Activated CD4-positive, CD25-positive, alpha-beta regulatory T cell (primary cell): ENCODE measurements around the gene SHBG.
"Not testable (repeated sequence)": the region's sequence is repeated elsewhere in the genome, so short reads cannot be mapped to it uniquely, and the experiment has no call there.

Experiments
- DNase-seq, 4 experiments: peaks; one replicate each; lab custom pipeline; 2025; lab: John Stamatoyannopoulos, UW

The SHBG gene

DNA sequence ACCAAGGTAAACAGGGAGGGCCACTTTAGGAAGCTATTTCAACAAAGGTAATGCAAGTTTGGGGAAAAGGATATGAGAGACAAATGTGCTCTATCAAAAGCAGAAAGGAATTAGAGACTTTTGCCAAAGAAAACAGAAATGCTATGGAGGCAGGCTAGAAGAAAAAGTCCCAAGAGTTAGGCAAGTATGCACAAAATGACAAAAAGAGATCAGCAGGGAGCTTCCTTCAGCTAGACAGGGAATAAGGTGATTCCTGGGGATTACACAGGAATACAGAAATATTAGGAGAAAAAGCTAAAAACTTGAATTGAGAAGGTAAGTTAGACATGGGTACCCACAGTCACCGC lies 17.7 kb upstream of the SHBG start:
- no peak for DNase-seq

DNA sequence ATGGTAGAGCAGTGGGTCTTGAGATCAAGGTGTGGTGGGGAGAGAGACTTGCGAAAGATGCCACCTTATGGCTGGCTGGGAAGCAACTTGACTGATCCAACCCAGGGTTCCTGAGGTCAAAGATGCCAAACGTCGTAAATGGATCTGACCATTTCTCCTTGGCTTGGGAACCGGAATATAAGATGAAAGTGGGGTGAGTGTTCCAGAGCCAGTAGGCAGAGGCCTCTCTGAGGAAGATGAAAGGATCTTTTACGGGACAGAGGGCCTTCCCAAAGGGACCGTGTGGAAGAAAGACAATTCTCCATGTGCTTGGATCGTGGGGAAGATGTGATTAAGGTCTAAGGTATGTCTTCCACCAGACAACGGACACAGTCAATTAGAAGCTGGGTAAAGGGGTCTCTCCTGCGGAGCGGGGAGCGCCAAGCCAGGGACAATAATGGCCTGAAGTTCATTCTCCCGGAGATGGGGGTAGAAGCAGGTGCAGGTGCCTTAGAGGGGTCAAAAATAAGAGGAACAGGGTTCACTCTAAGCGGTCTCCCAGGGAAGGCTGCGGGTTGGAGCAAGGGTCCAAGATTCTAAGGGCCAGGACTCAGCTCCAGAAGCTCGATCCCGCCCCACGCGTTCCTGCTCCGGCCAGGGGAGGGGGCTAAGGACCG lies 16.0 kb upstream of the SHBG start:
- no peak for DNase-seq

DNA sequence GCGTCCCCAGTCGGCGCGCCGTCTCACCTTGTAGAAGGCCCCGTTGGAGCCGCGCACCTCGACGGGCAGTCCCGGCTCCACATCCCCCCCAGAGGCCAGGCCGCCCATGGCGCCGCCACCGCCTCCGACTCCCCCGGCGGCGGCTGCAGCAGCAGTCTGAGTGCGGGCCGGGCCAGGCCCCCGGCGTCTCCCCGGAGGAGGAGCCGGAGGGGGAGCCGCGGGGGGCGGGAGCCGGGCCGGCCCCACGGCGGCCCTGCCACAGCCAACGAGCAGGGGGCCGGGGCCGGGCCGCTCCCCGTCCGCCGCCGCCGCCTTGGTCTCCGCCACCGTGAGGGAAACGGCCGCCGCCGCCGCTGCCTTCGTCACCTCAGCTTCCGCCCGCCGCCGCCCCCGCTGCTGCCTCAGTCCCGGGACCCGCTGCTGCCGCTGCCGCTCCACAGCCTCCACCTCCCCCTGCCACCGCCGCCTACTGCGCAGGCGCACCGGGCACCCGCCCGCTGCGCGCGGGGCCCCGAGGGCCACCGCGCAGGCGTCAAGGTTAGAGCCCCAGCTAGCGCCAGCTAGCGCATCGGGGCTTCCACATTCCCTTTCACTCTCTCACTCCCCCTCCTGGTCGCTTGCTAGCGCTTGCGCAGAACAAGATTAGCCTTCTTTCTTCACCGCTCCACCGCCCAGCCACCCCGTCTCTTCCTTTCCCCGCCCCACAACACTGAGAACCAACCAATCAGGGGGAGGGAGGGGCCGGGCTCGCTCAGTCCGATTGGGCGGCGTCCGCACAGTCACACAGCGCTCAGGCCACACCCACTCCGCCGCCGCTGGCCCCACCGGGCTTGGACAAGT lies 15.3 kb upstream of the SHBG start, which contains the start of gene FXR2:
TSS of gene FXR2 (minus strand) at position 473 of the 840 bp plus-strand sequence. CDS start at position 108, 365 bp downstream.
- DNase-seq, result peak; percentile 96 to 99 (median 98)

DNA sequence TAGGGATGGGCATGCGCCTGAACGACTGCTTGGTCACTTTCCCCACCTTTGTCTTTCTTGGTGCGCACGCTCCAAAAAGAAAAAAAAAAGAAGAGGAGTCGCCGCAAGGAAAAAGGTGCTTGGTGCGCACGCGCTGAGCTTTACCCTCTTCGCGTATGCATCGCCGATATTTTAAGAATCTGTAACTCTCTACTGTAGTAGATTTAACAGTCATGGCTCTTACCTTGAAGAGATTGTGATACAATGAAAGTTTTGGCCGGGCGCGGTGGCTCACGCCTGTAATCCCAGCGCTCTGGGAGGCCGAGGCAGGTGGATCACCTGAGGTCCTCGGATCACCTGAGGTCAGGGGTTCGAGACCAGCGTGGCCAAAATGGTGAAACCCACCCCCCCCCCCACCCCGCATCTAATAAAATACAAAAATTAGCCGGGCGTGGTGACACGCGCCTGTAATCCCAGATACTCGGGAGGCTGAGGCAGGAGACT lies 14.6 kb upstream of the SHBG start:
- DNase-seq, result no peak

DNA sequence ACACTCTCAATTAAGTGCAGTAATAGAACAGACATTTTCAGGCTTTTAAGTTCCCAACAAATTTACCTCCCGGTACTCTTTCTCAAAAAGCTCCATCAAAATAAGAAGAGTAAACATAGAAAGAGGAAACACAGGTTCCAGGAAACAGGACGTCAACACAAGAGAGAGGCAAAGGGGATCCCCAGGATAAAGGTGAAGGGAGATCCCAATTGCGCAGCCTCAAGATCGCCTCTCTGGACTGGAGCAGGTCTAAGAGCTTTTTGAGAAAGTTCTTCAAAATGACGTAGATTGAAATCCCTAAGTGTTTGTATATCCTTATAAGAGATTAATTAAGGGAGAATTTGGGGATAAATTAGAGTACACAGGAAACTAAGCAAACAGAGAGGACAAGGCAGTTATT lies 11.3 kb upstream of the SHBG start:
- DNase-seq, result no peak

DNA sequence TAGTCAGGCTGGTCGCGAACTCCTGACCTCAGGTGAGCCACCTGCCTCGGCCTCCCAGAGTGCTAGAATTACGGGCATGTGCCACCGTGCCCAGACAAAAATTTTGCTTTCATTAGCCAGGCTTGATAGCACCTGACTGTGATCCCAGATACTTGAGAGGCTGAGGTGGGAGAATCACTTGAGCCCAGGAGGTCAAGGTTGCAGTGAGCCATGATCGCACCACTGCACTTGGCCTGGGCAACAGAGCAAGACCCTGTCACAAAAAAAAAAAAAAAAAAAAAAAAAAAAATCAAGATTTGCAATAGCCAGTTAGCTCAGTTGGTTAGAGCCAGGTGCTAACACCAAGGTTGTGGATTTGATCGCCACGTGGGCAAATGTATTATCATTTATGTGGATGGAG lies 9.1 kb upstream of the SHBG start:
- DNase-seq, result no peak

DNA sequence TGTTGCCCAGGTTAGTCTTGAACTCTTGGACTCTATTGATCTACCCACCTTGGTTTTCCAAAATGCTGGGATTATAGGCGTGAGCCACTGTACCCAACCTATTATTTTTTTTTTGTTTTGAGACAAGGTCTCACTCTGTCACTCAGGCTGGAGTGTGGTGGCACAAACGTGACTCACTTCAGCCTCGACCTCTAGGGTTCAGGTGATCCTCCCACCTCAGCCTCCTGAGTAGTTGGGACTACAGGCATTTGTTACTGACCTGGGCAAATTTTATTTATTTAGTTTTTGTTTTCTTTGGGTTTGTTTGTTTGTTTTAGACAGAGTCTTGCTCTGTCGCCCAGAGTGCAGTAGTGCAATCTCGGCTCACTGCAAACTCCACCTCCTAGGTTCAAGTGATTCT lies 6.3 kb upstream of the SHBG start:
- DNase-seq, result no peak

DNA sequence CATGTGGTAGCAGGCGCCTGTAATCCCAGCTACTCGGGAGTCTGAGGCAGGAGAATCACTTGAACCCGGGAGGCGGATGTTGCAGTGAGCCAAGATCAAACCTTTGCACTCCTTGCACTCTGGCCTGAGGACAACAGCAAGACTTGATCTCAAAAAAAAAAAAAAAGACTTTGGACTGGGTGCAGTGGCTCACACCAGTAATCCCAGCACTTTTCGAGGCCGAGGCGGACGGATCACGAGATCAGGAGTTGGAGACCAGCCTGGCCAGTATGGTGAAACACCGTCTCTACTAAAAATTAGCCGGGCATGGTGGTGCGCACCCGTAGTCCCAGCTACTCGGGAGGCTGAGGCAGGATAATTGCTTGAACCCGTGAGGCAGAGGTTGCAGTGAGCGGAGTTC lies 4.2 kb upstream of the SHBG start:
- DNase-seq, result not testable (repeated sequence)

DNA sequence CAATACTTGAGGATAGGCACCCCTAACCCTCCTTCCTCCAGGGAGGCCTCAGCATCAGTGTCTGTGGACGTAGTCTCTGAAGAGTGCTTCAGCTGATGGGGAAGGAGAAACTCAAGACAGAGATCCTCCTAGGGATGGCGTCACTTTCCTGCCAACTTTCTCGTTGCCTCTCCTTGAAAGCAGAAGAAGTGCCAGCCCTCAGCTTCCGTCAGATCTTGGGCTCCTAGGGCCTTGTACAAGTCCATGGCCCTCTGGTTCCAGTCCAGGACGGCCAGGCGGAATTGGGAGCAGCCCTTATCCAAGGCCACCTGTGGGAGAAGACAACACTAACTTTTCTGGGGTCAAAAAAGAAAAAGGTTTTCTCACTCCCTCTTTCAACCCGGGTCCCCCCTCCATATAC lies 3.6 kb upstream of the SHBG start:
- DNase-seq, result no peak

DNA sequence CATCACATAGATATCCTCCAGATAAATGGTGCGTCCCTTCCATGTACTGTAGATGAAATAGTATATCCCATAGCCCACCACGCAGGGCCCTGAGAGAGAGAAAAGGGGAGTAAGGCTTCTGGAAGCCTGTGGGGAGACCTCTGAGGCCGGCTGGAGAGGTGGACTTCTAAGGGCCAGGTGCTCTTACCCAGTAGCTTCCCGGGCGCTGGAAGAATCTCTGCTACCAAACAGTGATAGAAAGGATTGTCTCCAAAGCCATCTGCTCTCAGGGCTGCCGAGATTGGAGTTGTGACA lies 3.0 kb upstream of the SHBG start:
- no peak for DNase-seq

DNA sequence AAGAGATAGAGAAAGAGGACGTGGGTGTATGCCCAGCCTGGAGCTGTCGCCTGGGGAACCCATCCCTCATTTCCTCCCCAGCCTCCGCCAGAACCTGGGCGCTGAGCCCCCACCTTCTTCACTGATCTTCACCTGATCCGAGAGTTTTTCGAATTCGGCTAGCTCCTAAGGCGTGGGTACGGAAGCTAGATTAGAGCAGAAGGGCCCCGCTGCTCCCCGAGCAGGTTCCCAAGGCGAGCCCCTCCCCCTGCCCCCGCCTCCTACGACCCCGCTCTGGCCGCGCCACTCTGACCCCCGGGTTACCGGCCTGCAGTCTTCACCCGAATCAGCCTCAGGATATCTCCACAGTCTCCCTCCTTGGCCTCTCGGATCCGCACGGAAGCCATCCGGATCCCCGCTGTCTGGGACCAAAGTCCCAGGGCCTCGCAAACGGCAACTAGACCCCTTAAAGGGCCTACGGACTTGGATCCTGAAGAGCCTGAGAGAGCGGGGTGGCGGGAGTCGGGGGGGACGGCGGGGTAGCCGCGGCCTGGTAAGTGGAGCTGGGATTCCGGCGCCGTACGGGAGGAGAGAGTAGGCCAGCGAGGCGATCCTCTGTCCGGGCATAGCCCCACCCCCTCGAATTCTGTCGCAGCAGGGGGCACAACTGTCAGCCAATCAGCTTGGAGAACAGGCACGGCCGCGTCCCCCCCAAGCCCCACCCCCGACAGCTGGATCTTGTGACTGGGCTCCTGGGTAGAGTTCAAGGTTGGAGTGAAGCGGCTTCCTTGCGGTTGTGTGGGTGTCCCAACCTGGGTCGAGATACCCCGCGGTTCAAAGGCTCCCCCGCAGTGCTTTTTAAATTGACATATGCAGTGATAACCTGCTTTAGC lies 2.4 kb upstream of the SHBG start, which contains the start of gene SAT2:
TSS of gene SAT2 (minus strand) at position 572 of the 872 bp plus-strand sequence. CDS start at position 386, 186 bp downstream.
- peak; percentile 59 to 80 (median 68) for DNase-seq

DNA sequence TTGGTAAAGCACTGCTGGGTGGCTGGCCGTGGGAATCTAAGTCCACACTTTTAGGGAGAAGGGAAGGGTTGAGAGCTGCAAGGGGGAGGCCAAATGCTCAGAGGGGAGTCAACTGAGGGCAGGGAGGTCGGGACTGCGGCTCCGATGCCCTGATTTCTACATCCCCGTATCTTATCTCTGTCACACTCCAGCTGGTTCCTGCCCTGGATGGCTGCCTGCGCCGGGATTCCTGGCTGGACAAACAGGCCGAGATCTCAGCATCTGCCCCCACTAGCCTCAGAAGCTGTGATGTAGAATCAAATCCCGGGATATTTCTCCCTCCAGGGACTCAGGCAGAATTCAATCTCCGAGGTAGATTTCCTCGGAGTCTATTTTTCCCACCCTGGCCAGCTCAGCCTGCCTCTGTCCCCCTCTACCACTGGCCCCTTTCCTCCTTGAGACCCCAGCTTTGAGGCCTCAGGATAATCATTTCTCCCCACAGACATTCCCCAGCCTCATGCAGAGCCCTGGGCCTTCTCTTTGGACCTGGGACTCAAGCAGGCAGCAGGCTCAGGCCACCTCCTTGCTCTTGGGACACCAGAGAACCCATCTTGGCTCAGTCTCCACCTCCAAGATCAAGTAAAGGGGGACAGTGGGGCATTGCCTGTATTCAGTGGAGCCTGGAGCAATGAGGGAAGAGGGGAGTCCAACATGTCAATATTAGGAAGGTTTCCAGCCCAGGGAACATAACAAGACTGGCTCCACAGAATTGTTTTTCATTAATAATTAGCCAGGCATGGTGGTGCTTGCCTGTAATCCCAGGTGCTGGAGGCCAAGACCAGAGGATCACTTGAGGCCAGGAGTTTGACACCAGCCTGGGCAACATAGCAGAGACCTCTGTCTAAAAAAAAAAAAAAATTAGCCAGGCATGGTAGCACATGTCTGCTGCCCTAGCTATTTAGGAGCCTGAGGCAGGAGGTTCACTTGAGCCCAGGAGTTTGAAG lies 1.8 kb downstream of the SHBG start:
- no peak for DNase-seq

DNA sequence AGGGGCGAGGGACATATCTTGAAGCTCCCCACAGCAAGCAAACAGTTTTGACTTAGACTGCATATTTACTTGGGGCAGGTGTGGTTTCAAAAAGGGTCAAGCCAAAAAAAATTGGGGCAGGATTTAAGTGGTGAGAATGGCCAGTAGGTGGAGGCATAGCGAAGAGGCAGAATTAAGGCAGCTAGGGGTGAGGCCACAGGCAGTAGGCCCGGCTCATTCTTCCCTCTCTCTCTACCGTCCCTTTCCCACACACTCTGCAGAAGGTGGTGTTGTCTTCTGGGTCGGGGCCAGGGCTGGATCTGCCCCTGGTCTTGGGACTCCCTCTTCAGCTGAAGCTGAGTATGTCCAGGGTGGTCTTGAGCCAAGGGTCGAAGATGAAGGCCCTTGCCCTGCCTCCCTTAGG lies 2.6 kb downstream of the SHBG start:
- no peak for DNase-seq

DNA sequence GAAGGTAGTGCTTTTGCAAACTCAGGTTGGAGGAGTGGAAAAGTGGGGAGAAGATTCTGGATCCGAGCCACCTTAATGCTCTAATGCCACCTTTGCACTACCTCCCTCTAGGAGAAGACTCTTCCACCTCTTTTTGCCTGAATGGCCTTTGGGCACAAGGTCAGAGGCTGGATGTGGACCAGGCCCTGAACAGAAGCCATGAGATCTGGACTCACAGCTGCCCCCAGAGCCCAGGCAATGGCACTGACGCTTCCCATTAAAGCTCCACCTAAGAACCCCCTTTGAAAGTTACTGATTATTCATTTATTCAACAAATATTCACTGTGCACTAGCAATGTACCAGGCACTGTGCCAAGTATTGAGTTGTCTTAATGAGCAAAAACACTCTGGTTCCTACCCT lies 3.2 kb downstream of the SHBG start:
- DNase-seq, result no peak

DNA sequence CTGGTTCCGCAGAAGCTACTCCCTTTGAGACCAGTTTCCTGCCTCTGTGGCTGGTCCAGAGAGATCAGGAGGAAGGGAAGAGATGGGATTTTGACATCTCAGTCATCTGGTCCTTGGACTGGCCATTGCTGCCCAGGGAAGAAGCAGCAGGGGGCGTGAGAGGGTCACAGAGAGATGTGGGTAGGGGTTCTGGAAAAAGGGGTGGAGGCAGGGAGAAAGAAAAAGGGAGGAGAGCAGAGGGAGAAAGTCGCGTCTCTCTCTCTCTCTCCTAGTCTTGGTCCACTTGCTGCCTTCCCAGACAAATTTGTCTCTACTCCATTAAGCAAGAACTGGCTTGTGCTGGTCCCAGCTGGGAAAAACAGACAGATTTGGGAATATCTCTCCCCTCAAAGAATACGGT lies 4.4 kb downstream of the SHBG start:
- no peak for DNase-seq

DNA sequence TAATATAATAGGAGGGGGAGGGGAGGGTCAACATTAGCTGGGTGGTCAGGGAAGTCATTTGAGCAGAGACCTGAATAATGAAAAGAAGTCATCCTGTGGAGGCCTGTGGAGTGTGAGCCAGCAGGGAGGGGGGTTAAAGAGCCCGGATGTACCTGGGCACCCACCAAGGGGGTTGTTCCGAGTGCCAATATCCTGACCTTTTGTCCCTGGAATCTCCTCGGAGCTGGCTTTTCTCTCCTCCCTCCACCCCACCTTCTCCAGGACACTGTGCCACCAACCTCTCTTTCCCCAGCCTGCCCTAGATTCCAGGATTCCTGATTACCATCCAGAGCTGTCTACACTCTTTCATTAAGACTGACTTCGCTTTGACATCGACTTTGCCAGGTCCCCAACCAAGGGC lies 6.2 kb downstream of the SHBG start:
- no peak for DNase-seq

DNA sequence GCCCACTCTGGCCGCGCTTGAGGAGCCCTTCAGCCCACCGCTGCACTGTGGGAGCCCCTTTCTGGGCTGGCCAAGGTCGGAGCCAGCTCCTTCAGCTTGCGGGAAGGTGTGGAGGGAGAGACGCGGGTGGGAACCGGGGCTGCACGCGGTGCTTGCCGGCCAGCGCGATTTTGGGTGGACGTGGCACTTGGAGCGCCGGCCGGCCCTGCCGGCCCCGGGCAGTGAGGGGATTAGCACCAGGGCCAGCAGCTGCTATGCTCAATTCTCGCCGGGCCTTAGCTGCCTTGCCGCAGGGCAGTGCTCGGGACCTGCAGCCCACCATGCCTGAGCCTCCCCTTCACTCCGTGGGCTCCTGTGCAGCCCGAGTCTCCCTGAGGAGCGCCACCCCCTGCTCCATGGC lies 10.8 kb downstream of the SHBG start:
- DNase-seq, result no peak

DNA sequence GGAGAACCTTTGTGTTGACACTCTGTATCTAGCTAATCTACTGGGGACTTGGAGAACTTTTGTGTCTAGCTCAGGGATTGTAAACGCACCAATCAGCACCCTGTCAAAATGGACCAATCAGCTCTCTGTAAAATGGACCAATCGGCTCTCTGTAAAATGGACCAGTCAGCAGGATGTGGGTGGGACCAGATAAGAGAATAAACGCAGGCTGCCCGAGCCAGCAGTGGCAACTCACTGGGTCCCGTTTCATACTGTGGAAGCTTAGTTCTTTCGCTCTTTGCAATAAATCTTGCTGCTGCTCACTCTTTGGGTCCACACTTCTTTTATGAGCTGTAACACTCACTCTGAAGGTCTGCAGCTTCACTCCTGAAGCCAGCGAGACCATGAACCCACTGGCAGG lies 11.7 kb downstream of the SHBG start:
- not testable (repeated sequence) for DNase-seq

DNA sequence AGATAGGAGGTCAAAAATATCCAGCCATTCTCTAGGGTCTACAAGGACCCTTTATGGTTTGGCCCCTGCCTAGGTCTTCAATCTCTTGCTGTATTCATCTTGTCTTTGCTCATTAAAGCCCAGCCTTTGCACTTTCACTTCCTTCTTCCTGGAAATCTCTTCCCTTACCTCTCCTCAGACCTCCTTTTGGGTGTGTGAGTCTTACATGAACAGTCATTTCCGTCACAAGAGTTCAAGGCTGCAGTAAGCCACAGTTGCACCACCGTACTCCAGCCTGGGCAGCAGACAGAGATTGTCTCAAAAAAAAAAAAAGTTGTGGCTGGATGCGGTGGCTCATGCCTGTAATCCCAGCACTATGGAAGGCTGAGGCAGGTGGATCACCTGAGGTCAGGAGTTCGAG lies 14.8 kb downstream of the SHBG start:
- DNase-seq, result no peak

DNA sequence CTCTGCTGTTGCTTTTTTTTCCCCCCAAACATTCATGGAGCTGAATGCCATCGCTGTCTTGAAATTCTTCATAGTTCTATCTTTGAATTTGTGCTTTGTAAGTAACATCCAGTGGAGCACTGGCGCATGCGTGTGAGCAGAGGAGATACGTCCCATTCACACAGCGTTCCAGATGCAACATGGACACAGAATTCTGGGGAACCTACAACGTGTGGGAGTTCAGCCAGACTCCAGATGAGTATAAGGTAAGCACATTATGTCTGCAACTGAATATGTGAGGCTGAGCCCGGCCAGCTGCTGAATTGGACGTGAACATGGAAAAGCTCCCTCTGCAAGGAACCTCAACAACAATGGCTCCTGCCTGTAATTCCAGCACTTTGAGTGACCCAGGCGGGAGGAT lies 16.5 kb downstream of the SHBG start:
- DNase-seq, result no peak

DNA sequence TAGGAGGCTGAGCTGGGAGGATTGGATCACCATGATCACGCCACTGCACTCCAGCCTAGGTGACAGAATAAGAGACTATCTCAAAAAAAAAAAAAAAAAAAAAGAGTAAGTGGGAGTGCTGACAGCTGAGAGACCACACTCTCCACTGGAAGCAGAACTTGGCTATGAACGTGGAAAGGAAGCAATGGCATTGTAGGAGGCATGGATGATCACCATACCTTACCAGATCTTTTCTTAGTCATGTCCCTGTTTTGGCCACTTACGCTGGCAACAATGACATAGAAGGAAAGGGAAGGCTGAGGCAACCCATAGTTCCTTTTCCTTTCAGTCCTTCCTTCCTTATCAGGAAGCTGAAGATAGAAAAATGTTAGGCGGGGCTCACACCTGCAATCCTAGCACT lies 17.1 kb downstream of the SHBG start:
- no peak for DNase-seq
